ENCODE measurements around the gene LYPD6B.

The LYPD6B gene

DNA sequence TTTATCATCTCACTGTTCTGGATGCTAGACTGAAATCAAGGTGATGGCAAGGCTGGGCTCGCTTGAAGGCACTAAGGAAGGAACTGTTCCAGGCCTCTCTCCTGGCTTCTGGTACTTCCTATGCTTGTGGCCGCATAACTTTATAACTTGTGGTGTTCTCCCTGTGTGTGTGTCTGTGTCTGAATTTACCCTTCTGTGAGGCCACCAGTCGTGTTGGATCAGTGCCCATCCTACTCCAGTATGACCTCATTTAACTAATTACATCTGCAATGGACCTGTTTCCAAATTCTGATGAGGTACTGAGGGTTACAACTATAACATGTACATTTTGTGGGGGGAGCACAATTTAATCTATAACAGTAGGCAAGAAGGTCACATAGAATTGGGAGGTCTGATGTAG lies 41.6 kb downstream of the LYPD6B start:
- no peak for DNase-seq

DNA sequence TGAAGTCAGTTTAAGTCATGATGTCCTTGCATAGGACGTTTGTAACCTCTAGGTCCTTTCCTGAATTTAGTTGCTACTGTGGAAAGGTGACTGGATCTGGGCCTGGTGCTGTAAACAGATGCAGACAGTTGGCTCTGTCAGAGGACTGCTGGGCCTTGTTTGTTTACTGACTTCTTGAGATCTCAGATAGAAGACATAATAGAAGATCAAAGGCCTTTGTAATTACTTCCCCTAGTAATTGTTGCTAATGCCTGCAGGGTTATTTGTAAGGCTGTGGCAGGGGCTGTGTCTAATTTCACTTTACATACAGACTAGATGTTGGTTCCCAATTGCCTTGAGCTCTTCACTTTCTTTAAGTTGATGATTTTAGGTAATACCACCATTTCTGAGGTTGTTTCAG lies 42.5 kb downstream of the LYPD6B start:
- DNase-seq = no peak

DNA sequence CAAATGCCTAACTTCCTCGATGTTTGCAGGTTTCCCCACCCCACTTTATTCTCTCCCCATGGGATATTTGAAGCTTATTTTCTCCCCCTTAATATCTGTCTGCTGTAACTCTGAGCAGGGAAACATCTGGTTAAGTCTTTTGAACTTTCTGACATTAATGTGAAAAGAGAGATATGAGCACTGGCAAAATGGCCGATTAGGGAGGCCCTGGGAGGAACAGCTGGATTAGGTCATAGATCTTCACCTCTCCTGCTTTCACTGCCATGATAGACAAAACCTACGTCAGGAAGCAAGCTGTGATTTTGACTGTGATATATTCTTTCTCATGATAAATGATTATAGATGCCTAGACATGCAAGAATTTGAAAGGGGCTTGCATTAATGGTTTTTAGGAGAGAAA lies 43.6 kb downstream of the LYPD6B start:
- DNase-seq = no peak

DNA sequence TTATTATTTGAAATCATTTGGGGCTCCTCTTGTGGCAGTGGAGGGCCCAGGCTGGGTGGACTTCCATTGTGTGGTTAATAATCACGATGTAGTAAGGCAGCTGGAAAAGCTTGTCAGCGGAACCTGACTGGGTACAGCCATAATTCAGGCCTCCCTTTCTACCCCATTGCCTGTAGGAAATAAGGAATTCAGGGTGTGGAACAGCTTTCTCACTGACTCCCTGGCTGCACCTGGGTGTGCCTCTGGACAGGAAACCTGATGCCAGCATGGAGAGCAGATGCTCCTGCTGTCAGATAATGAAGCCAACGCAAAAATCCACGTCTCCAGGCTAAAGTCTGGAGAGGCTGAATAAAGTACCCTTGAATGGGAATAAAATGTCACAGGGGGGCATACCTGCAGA lies 44.2 kb downstream of the LYPD6B start:
- no peak for DNase-seq

DNA sequence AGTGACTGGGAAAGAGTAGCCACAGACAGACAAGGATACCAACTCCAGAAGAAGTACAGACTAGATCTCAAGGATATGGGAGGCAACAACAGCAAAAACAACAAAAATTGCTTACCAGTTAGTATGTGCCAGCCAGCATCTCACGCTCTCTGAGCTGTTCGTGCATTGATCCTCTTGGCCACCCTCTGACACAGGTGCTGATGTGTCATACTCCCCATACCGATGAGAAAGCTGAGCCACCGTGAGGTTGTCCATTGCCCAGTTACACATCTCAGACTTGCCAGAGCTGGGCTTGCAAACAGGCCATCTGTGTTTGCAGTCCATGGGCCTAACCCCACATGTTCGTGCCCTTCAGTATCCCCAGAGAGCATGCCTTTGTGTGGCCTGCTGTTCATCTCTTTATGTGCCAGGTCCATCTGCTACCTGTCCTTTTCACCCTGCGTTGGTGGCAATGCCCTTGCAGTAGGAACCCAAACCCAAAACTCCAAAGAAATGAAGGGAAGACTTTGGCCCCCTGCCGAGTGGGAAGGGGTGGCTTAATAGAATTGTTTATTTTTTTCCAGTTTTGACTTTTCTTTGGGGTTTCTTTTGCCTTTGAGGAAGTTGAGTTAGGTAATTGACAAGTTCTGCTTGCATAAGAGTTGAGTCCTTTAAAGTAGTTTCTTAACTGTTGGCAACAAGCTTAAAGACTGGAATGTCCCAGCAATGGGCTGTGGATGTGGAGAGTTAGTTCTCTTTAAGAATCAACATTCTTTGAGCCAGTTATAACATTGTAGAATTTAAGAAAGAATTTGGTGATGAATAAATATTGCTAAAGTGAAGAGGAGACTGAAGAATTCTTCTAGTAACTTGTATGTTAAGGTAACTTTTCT lies 46.7 kb downstream of the LYPD6B start:
- DNase-seq = no peak

DNA sequence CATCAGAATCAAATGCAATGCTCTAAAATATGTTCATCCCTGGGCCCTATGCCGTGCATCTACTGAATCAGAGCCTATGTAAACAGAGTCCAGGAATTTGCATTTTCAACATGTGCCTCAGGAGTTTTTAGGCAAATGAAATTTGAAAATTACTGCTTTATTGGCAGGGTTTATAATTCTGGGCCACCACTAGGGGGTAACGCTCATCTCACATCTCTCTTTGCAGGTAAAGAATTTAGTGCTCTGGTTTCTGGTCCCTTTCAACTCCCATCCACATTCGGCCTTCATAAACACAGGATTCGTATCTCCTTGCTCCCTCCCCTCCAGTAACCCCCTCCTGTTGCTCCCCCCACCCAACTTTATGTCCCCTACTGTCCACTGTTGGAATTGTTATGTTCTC lies 49.3 kb downstream of the LYPD6B start:
- DNase-seq = no peak

DNA sequence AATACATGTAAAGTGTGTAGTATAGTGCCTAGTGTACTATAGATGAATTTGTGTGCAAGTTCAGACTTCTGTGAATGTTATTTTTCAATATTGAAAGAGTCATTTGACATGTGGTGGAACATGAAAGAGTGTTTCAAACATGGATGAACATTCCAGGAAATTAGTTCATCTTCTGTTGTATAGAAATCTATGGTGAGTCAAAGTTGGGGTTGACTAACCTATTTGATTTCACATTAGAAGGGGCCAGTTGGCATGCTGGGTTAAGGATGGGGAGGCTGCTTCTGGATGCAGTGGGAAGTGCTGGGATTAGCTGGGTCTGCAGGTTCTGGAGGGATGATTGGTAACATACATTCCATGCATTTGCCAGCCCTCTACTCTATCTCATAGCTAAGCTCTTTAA lies 50.6 kb downstream of the LYPD6B start:
- DNase-seq = peak; percentile 30

DNA sequence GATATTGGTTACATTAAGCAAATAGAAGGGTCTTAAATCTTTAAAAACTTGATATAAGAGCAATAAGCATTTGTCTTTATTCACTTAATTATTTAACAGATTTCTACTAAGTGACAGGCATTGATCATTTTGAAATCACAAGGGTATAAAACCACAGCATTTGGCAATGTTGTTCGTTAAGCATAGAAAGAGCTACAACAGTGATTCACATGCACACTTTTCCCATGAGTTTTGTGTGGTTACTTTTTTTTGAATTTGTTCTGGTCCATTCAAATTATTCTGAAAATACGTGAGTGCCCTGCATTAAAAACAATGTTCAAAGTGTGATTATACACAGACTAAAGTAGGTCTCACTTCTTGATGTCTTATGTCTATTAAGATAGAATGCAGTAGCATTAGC lies 52.2 kb downstream of the LYPD6B start:
- no peak for DNase-seq

DNA sequence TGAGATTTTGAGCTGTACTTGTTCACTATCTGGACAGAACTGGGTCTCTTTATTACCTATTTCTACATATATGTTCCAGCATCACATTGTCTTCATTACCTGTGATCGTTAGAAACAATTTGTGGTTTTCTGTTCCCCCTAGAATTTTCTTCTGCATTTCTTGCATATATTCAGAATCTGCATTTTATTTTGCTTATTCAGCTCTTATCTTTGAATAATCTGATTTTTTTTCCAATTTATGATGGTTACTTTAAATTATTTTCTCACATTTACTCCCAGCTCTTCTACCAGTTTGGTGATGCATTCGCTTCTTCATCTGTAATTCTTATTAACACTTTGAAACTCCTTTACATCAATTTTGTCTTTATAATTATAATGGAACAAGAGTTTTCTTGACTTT lies 55.1 kb downstream of the LYPD6B start:
- no peak for DNase-seq

DNA sequence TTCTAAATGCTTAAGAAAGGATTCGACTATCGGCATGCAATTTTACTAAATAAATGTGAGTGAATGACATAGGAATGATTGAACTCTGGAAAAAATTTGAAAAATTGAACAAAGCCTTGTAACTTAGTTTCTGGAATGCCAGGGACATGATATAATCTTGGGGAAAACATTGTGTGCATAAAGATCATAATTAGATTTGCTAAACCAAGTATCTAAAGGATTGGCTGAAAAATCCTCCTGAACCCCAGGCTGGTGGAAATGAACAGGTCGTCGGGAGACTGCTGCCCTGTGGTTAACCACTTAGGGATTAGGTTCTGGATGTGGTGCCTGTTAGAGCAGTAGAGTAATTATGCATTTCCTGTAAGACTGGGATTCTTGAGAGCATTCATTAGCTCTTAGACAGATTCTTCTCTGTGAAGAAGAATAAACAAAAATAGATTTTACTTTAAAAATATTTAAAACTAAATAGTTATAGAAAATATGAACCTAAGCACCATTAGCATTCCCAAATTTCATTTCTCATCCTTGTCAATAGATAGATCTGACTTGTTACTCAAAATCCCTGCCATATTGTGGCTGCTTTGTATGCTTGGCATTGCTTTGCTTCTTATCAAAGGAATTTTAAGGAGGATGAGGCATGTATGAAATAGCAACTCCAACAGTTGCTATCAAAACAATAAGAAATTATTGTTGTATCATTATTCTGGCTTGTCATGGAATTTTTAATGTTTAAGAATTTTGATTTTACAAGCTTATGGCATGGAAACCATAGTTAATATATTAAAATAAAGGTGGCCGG lies 55.9 kb downstream of the LYPD6B start:
- DNase-seq = peak; percentile 87

DNA sequence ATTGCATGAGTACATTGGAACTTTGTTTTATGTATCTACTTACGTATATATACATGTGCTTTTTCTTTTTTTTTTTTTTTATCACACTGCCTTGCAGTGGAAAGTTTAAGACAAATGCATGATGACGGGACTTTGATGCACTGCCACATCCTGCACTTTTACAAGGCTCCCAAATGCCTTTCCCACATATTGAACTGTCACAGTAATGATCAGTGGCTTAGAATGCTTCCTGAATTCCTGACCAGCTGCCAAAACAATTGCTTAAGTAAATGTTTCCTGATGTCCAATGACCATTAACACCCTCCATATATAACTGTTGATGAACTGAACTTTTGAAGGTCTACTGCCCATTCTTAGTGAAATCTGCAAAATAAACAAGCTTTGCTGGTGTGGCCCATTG lies 60.2 kb downstream of the LYPD6B start:
- no peak for DNase-seq

DNA sequence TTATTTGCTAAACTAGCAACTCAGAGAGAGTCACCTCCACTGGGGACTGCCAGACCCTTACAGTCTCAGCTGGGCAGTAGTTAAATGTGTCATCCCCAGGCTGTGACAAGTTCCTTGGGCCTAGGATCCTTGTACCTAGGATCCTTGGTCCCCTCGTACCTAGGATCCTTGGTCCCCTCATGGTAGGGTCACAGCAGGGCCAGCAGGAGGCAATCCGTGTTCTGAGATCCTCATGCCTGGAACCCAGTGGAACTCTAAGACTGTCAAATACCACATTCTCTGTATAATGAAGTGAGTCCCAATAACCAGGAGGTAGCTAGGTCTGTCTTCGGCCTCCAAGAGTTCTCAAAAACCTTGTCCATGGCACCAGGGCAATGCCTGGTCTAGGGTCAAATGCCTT lies 60.8 kb downstream of the LYPD6B start:
- DNase-seq = no peak

DNA sequence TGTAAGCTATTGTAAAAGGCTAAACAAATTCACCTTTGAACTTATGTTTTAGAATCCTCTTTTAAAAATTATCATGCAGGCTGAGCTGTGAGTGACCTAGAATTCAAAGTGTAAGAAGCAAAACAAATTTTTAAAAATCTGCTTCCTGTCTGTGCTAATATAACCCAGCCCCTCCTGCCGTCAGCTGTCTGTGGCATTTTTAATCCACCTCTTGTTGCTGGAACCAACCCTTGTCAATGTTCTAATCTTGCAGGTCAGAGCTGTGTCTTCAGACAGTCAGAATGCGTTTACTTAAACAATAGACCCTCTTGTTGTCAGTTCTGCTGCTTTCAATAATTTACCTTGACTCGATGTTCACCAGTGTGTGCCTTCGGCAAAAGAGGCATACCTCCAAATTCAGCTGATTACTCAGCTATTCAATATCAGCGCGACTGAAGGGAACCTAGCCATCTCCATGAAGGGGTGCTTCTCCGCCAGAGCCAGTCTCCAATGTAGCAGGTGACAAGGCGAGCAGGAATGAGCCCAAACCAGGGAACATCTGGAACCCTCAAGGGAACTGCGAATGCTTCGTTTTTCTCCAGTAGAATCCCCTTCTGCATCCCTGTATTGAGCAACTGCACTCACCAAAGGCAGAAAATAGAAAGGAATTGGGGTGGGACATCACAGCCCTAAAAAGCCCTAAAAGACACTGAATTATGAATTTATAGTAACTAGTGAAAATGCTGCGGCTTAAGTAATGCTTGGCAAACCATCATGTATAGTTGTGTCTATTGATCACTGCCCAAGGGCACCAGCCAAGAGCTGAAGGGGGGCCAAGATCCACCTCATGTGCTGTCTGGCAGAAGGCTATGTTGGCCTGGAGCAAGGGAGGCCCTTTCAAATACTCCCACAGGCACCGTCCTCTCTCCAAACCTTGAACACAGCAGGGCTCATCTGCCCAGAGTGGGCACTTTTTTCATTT lies 62.5 kb downstream of the LYPD6B start:
- DNase-seq = no peak

DNA sequence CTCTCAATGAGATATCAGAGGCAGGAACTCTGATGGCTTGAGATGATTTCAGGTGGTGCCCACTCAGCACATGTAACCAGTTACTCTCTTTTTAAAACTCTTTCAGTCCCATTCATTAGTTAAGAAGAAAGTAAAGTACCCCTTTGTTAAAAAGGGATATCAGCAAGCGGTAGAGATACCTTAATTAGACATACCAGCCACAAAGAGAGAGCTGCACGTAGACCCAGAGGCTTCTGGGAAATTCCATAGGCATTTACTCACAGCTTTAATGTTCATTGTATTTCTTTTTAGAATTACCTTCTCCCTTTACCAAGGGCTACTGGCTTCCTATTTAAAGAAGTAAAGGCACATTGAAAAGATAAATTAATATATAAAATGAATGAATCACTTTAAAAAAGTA lies 63.3 kb downstream of the LYPD6B start:
- DNase-seq = peak; percentile 17

DNA sequence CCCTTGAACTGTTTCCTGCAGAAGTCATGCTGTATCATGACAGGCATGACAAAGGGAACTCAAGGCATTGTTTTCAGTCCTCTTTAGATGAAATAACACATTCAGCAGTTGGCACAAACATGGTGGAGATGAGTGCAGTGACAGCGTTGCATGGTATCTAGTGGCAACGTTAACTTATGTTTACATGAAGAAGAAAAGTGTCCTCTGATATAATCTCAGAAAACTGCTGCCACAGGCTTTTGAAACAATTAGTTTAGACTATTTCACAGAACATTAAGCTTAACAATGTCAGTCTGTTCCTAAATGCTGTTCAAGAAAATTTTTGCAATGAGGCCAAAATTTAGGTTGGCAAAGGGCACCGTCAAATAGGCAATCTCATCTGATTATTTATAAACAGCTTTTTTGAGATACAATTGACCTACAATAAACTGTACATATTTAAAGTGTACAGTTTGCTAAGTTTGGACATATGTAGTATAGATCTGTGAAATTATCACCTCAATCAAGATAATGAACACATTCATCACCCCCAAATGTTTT lies 64.7 kb downstream of the LYPD6B start:
- DNase-seq = no peak

DNA sequence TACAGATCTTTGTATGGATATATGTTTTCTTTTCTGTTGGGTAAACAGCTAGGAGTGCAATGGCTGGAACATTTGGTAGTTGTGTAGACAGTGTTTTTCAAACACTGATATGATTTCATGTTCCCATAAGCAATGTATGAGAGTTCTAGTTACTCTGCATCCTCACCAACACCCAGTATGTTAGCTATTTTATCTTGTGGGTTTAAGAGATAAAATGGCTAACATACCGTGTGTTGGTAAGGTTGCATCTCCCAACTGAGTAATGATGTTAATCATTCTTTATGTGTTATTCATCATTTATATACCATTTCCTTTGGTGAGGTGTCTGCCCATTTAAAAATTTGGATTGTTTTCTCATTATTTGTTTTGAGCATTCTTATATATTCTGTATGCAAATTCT lies 65.7 kb downstream of the LYPD6B start:
- DNase-seq = peak; percentile 88

DNA sequence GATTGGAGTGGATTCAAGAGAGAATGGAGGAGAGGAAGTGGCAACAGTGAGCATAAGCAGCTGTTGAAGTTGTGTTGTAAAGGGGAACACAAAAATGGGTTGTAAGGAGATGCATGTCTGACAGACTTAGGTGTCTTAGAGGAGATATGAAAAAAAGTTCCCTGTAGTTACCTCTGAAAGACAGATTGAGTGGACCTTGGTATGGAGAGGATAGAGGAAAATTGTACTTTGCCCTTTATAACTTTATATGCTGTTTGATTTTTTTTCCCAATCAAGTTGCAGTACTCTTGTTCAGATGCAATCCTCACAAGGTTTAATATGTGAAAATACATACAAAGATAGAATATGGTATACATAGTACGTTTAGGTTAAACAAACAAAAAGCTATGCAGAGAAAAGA lies 73.6 kb downstream of the LYPD6B start:
- DNase-seq = no peak

DNA sequence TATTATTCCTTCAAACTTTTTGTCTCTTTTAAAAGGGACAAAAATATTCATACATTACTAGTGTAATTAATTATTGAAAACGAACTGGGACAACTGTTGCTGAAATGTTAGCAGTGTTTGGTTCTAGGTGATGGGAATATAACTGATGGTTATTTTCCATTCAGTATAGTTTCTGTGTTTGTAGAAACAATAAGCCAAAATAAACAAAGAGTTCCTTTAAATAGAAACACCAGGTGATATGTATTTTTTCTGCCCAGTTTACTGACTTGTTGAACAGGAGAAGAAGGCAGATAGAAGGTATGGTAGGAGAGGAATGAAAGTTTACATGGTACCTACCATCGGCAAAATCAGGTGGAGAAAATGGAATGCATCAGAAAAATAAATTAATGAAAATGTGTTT lies 74.2 kb downstream of the LYPD6B start:
- no peak for DNase-seq

DNA sequence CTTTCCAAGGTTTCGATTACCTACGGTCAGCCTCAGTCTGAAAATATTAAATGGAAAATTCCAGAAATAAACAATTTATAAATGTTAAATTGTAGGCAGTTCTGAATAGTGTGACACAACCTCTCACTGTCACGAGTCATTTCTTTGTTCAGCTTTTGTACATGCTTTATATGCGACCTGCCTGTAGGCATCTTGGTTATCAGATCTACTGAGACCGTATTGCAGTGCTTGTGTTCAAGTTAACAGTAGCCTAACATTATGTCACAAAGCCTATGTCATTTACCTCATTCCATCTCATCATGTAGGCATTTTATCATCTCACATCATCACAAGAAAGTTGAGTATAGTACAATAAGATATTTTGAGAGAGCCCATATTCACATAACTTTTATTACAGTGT lies 77.3 kb downstream of the LYPD6B start:
- no peak for DNase-seq

DNA sequence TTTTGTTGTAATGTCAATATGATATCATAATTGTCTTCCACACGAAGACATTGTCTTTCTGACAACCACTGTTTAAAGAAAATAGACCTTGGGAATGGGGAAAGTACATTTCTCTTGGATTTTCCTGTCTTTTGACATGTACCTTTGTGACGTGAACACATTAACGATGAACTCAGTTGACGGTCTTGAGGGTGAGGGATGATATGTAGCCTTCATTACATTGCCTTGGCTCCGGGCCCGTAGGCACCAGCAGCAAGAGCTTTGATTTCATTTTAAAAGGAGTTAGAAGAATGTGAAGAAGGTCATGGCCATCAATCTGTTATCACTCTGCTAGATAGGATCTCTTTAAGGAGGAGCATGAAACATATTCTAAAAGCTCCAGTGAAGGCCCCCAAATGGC lies 80.9 kb downstream of the LYPD6B start:
- no peak for DNase-seq

DNA sequence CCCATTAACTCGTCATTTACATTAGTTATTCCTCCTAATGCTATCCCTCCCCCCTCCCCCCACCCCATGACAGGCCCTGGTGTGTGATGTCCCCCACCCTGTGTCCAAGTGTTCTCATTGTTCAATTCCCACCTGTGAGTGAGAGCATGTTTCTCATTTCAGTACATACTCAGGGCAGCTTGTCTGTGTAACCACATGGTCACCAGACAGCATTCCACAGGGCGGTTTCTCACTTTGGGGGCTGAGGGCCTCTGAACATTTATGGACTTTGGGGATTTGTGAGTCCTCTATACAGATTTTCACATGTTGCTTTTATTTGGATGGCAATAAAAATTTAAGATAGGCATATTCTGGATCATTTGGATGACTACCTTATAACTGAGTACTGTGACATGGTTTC lies 84.0 kb downstream of the LYPD6B start:
- DNase-seq = no peak

DNA sequence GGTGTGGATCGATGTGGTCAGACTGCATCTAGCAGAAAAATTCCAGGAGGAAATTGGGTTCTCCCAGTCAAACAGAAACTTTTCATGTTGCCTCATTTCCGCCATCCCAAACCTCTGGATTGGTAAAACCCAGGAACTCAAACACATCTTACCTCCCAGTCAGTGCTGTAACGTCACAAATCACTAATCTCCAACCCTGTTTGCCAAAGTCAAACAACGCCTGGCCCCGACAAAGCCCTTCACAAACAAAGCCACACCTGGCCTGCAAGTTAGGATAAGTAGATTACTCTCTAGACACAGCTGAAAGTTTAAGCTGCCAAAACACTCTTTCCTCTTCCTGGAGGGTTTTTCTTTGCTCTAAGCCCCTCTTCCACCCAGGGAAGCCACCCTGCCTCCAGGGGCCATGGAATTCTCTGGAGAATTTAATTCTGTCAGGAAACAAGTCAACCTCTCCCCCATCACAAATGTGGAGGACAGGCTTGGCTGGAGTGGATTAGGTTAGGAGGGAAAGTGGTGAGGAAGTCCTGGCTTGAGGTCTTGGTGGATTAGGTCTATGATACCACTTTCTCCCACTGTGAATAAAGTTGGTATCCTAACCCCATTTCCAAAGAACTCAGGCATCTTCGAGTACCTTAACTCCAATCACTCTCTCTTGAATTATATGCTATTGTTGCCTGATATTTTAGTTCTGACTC lies 86.7 kb downstream of the LYPD6B start:
- no peak for DNase-seq

Data from NCI-H226 (cell line).